Gastroesophageal sphincter (tissue), 4 donors: ENCODE measurements around the gene DGKI. TPM values are rescaled to one million over a fixed set of nuclear protein-coding genes. Genes with fewer than 3 reads are reported as not detected.

Experiments
- ATAC-seq: fragments of 150-250 bp; one replicate; pipeline ENCODE4 v1.9.1; 2016; ENCODE audit warnings: mild to moderate bottlenecking, moderate library complexity
- H3K27ac ChIP-seq, 4 donors: fragments of 200-600 bp; sonication (generic) in 3 of 4; 1 replicate in 3 of 4; 2 replicates in 1 of 4; pipeline ENCODE4 v1.5.1; 2016 to 2019
- H3K27me3 ChIP-seq: fragments of 200-600 bp; sonication (generic); one replicate; pipeline ENCODE4 v1.5.1; 2019
- H3K36me3 ChIP-seq, 2 donors: fragments of 200-600 bp; sonication (generic); one replicate each; pipeline ENCODE4 v1.5.1; 2019; ENCODE audit warnings: control low read depth in 1 of 2
- H3K4me1 ChIP-seq, 3 donors: fragments of 200-600 bp; sonication (generic); 1 replicate in 2 of 3; 2 replicates in 1 of 3; pipeline ENCODE4 v1.5.1; 2016 to 2019; ENCODE audit warnings: control low read depth in 2 of 3
- H3K4me3 ChIP-seq, 2 donors: fragments of 200-600 bp; sonication (generic); one replicate each; pipeline ENCODE4 v1.5.1; 2019; ENCODE audit warnings: mild to moderate bottlenecking in 1 of 2, moderate library complexity in 1 of 2
- H3K9me3 ChIP-seq, 3 donors: fragments of 200-600 bp; sonication (generic); one replicate each; pipeline ENCODE4 v1.5.1; 2017 to 2019; ENCODE audit warnings: control low read depth in 2 of 3
- EP300 ChIP-seq: sonication (generic); formaldehyde crosslinking; IDR thresholded peaks from one replicate; pipeline ENCODE4 v1.6.1; 2017; ENCODE audit warnings: antibody characterized with exemption, mild to moderate bottlenecking
- POLR2A ChIP-seq, 2 donors: fragments of 450-650 bp; IDR thresholded peaks; one replicate each; pipeline ENCODE4 v1.6.1; 2017; ENCODE audit warnings: antibody characterized with exemption in 2 of 2, mild to moderate bottlenecking in 2 of 2, moderate library complexity in 1 of 2
- POLR2AphosphoS5 ChIP-seq: sonication (generic); formaldehyde crosslinking; IDR thresholded peaks from one replicate; pipeline ENCODE4 v1.6.1; 2017; ENCODE audit warnings: antibody characterized with exemption
- WGBS, 2 donors: methylation state at CpG; one replicate each; pipeline ENCODE4 v1.1.5; 2018; ENCODE audit warnings: low coverage in 1 of 2; 5-methylcytosine and 5-hydroxymethylcytosine counted together
- total RNA-seq, 4 donors: library from RNA; depleted of rRNA; stranded (reverse); fragments of >200 nt; gene quantifications; one replicate each; pipeline ENCODE4 v1.1.0, GENCODE V29; 2016
- TF ChIP-seq, protein P1 (sequence below), 4 experiments: fragments of 200-600 bp in 2 of 4; fragments of 450-650 bp in 2 of 4; sonication (generic) in 1 of 4; IDR thresholded peaks; one replicate each; pipeline ENCODE4 v1.5.1; 2017 to 2019; ENCODE audit warnings: antibody characterized with exemption in 4 of 4, mild to moderate bottlenecking in 2 of 4, moderate library complexity in 2 of 4

The DGKI gene
- total RNA-seq, 4 donors from 2014 or later: 0.27 to 4.8 (median 3.2) TPM

- no peak overlapping the region for H3K27ac ChIP-seq
- TF ChIP-seq EP300 (no peak), POLR2AphosphoS5 (no peak)
- TF ChIP-seq, protein P1, sequence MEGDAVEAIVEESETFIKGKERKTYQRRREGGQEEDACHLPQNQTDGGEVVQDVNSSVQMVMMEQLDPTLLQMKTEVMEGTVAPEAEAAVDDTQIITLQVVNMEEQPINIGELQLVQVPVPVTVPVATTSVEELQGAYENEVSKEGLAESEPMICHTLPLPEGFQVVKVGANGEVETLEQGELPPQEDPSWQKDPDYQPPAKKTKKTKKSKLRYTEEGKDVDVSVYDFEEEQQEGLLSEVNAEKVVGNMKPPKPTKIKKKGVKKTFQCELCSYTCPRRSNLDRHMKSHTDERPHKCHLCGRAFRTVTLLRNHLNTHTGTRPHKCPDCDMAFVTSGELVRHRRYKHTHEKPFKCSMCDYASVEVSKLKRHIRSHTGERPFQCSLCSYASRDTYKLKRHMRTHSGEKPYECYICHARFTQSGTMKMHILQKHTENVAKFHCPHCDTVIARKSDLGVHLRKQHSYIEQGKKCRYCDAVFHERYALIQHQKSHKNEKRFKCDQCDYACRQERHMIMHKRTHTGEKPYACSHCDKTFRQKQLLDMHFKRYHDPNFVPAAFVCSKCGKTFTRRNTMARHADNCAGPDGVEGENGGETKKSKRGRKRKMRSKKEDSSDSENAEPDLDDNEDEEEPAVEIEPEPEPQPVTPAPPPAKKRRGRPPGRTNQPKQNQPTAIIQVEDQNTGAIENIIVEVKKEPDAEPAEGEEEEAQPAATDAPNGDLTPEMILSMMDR (IDR thresholded peaks at IDR 0.05): no peak
- no peaks in the 10 kb centered on the region for H3K4me1 ChIP-seq
- no peaks in the 10 kb centered on the region for H3K9me3 ChIP-seq
- ATAC-seq: peak; percentile 51
- 83 to 88% methylated on average over 1 to 2 of the region's 2 CpGs for WGBS, 2 donors
- H3K27me3 ChIP-seq: no peaks in the 10 kb centered on the region
- H3K4me3 ChIP-seq: no peak overlapping the region
- H3K36me3 ChIP-seq: no peaks in the 10 kb centered on the region
Measured at GRCh38 chr7:137417464-137417863, 429.3 kb downstream of the DGKI start.

- WGBS, 2 donors: 0 to 33% methylated on average over 1 of the region's 1 CpG
- Histone ChIP-seq H3K9me3 (no peaks in the 10 kb centered on the region), H3K27ac (no peak overlapping the region), H3K4me3 (no peak overlapping the region), H3K4me1 (no peaks in the 10 kb centered on the region), H3K36me3 (no peaks in the 10 kb centered on the region), H3K27me3 (no peaks in the 10 kb centered on the region)
- TF ChIP-seq, protein P1 (IDR thresholded peaks at IDR 0.05): no peak
- TF ChIP-seq POLR2AphosphoS5 (no peak), EP300 (no peak), POLR2A (IDR thresholded peaks at IDR 0.05) (no peak)
- ATAC-seq: no peak
Measured at GRCh38 chr7:137413901-137414300, 432.9 kb downstream of the DGKI start.

DNA sequence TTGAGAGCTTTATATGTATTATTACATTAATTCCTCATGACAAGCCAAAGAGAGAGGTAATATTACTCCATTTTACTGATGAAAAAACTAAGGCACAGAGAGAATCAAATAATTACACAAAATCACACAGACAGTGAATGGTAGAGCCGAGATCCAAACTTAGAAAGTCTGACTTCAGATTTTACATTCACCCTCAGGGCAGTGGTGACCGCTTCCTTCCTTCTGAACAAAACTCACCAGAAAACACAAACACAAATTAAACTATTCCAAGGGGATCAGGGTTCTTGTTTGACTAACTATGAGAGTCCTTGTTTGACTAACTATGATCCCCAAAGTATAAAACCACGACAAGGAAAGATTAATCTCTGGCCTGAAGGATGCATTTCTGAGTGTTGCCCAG, 435.3 kb downstream of the DGKI start:
- no peaks in the 10 kb centered on the region for H3K4me1 ChIP-seq
- no peaks in the 10 kb centered on the region for H3K9me3 ChIP-seq
- no peaks in the 10 kb centered on the region for H3K36me3 ChIP-seq
- ATAC-seq: no peak
- no peak overlapping the region for H3K4me3 ChIP-seq
- WGBS, 2 donors: 65 to 92% methylated on average over 2 to 3 of the region's 3 CpGs
- no peak overlapping the region for H3K27ac ChIP-seq
- no peaks in the 10 kb centered on the region for H3K27me3 ChIP-seq
- no peak for TF ChIP-seq POLR2AphosphoS5
- TF ChIP-seq, protein P1 (IDR thresholded peaks at IDR 0.05): no peak

DNA sequence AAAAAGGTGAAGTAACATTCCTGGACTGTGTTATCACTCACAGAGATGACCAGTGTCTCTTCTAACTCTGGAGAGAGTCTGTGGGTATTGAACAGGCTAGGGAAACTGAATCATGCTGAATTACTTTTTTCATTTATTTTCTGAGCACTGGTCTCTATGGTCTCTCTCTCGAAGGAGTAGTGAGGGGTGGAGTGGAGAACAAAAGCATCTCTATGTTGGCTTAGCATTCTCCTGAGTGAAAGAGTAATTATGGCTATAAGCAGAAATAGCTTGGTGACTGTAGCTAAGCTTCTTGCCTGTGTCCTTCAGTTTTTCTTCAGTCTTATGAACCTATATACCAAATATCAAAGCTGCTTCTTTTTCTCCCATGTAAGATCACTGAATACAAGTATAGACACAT, 438.6 kb downstream of the DGKI start:
- H3K9me3 ChIP-seq: no peaks in the 10 kb centered on the region
- no peaks in the 10 kb centered on the region for H3K36me3 ChIP-seq
- TF ChIP-seq EP300 (no peak), POLR2AphosphoS5 (no peak), POLR2A (IDR thresholded peaks at IDR 0.05) (no peak)
- TF ChIP-seq, protein P1 (IDR thresholded peaks at IDR 0.05): no peak
- H3K27me3 ChIP-seq: no peaks in the 10 kb centered on the region
- H3K4me3 ChIP-seq: no peak overlapping the region
- no peaks in the 10 kb centered on the region for H3K4me1 ChIP-seq
- WGBS, 2 donors: 67 to 89% methylated on average over 1 of the region's 1 CpG
- no peak for ATAC-seq
- H3K27ac ChIP-seq: no peak overlapping the region

DNA sequence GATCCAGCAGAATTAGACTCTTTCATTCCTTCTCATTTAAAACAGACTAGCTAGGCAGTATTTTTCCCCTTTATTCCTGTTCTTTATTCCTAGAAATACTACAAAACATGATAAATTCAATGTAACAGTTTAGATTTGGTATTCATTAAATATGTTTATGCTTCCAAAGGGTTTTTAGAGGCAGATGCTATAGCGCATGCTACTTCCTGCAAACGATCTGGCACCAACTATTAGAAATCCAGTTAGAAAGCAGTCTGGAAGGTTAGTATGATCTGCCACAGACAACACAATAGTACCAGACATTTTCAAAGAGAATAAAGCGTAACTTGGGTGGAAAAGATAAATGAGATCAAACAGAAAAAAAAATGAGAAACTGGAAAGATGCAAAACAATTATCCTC, 439.7 kb downstream of the DGKI start:
- Histone ChIP-seq H3K4me3 (no peak overlapping the region), H3K27me3 (no peaks in the 10 kb centered on the region), H3K36me3 (no peaks in the 10 kb centered on the region), H3K9me3 (no peaks in the 10 kb centered on the region), H3K4me1 (no peaks in the 10 kb centered on the region), H3K27ac (no peak overlapping the region)
- ATAC-seq: no peak
- TF ChIP-seq, protein P1 (IDR thresholded peaks at IDR 0.05): no peak
- TF ChIP-seq POLR2AphosphoS5 (no peak), POLR2A (IDR thresholded peaks at IDR 0.05) (no peak), EP300 (no peak)
- WGBS, 2 donors: 60 to 85% methylated on average over 2 to 3 of the region's 3 CpGs
